ENCODE data around the gene TMPRSS3.
"Not testable (repeated sequence)": the region's sequence is repeated elsewhere in the genome, so short reads cannot be mapped to it uniquely, and the experiment has no call there.

Gene TMPRSS3

GRCh38 chr21:42409366-42409765 is 13.5 kb upstream of the TMPRSS3 start:
- TF ChIP-seq, protein P1, sequence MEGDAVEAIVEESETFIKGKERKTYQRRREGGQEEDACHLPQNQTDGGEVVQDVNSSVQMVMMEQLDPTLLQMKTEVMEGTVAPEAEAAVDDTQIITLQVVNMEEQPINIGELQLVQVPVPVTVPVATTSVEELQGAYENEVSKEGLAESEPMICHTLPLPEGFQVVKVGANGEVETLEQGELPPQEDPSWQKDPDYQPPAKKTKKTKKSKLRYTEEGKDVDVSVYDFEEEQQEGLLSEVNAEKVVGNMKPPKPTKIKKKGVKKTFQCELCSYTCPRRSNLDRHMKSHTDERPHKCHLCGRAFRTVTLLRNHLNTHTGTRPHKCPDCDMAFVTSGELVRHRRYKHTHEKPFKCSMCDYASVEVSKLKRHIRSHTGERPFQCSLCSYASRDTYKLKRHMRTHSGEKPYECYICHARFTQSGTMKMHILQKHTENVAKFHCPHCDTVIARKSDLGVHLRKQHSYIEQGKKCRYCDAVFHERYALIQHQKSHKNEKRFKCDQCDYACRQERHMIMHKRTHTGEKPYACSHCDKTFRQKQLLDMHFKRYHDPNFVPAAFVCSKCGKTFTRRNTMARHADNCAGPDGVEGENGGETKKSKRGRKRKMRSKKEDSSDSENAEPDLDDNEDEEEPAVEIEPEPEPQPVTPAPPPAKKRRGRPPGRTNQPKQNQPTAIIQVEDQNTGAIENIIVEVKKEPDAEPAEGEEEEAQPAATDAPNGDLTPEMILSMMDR (IDR thresholded peaks at IDR 0.05; ENCODE audit: insufficient read depth, missing control alignments), result no peak
- DNase-seq (ENCODE audit: insufficient read length, low spot score), result no peak
- no peak for FAIRE-seq

- DNase-seq (ENCODE audit: insufficient read length, low spot score); FAIRE-seq: not testable (repeated sequence)
These were observed 12.9 kb upstream of the TMPRSS3 start for GRCh38 chr21:42408718-42409117.

GRCh38 chr21:42407476-42407875 is 11.6 kb upstream of the TMPRSS3 start:
- TF ChIP-seq, protein P1 (IDR thresholded peaks at IDR 0.05; ENCODE audit: insufficient read depth, missing control alignments), result no peak
- FAIRE-seq (no peak), DNase-seq (ENCODE audit: insufficient read length, low spot score) (no peak)

GRCh38 chr21:42406866-42407265 is 11.0 kb upstream of the TMPRSS3 start:
- TF ChIP-seq, protein P1 (IDR thresholded peaks at IDR 0.05; ENCODE audit: insufficient read depth, missing control alignments), result no peak
- FAIRE-seq (no peak), DNase-seq (ENCODE audit: insufficient read length, low spot score) (no peak)

DNA sequence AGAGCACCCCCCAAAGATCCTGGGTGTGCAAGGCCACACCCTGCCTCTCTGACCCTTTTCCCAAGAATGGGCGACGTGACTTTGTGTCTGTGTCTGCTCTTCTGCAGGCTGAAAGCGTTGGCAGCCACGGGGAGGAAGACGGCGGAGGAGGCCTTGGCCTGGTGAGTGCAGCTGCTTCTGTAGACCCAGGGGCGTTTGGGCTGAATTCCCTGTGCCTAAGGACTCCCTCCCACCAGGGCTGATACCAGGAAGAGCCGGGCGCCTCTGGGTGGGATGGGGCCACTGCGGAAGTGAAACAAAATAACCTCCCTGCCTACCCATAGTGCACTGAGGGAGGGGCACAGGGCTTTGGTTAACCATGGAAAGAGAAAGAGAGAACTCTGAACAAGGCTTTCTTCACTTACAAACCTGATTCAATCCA is 10.4 kb upstream of the TMPRSS3 start:
- DNase-seq (ENCODE audit: insufficient read length, low spot score) (no peak), FAIRE-seq (no peak)
- TF ChIP-seq, protein P1 (IDR thresholded peaks at IDR 0.05; ENCODE audit: insufficient read depth, missing control alignments), result no peak

DNA sequence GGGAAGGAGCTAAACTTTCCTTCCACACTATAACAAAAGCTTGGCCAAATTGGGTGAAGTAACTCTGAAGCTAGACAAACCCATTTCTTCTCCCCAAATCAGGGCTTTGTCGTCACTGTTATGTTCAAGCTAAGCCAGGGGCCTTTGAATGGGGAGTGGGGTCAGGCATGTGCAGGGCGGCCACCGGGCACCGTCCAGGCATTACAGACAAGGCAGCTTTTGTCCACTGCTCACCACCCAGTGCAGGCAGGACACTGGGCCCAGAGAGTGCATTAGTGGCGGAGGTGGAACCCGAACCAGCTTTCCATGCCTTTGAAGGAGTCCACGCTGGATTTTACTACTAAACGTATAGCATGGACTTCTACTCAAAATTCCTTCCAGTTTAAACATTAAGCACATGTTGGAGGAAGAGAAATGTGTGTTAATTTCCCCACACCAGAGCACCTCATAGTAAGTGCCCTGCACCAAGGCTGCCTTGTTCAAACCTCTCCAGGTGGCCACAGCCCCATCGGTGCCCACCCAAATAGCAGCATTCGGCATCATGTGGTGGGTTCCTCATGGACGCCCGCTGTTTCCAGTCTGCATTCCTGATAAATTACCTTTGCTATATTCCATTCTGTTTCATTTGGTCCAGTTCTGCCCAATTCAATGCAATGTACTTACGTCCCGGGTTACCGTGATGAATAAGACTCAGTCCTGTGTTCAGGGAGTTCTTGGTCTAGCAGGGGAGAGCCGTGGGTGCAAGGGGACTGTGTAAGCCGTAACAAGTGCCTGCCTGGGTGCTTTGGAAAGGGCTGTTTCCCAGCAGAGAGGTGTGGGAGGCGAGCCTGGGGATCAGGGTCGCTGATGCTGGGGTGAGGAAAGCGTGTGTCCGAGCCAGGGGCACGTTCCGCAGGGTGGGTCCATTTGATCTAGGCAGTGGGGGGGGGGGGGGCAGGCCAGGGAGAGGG is 9.5 kb upstream of the TMPRSS3 start:
- no peak for DNase-seq (ENCODE audit: insufficient read length, low spot score)
- FAIRE-seq, result no peak
- TF ChIP-seq, protein P1 (IDR thresholded peaks at IDR 0.05; ENCODE audit: insufficient read depth, missing control alignments), result no peak

- DNase-seq (ENCODE audit: insufficient read length, low spot score) (no peak), FAIRE-seq (no peak)
- TF ChIP-seq, protein P1 (IDR thresholded peaks at IDR 0.05; ENCODE audit: insufficient read depth, missing control alignments), result no peak
These were observed 8.7 kb upstream of the TMPRSS3 start for GRCh38 chr21:42404539-42404938.
